Stimulated activated CD8-positive, alpha-beta memory T cell treated with anti-CD3 and anti-CD28 coated beads, Interleukin-2, amount 100 ng/mL, for 1 hour (primary cell): ENCODE data around the gene USP3.

Experiments
- DNase-seq, 2 donors: peaks; one replicate each; pipeline ENCODE4 v3.0.0-alpha.2; 2020; ENCODE audit warnings: low read depth in 2 of 2

The USP3 gene

GRCh38 chr15:63544258-63545026, 40.0 kb downstream of the USP3 start:
- DNase-seq, result no peak

DNA sequence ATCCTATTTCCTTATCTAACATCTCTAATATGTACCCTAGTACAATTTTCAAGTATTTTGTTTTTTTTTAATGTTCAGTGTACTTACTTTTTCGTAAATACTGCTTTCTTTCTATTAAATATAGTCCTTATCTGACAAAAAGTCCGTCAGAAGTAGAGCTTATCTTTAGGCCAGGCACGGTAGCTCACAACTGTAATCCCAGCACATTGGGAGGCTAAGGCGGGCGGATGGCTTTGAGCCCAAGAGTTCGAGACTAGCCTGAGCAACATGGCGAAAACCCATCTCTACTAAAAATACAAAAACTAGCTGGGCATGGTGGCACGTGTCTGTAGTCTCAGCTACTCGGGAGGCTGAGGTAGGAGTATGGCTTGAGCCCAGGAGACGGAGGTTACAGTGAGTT, 41.1 kb downstream of the USP3 start:
- DNase-seq, result no peak

GRCh38 chr15:63551400-63551799, 47.0 kb downstream of the USP3 start:
- no peak for DNase-seq

DNA sequence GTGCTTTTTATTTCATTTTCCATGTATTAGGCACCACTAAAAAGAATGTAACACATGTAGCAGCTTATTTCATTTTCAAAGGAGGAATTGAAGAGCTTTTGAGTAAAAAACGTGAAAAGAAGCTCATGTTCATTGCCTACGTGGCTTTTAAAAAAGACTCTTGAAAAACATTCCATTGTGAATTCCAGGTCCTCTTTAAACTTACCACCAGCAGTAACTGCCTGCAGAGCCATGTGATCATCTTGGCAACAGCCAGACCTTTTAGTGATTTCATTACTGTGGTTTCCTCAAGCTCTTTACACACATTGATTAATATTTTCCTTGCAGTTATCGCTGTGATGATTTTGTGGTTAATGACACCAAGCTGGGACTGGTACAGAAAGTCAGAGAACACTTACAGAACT, 49.0 kb downstream of the USP3 start:
- no peak for DNase-seq

DNA sequence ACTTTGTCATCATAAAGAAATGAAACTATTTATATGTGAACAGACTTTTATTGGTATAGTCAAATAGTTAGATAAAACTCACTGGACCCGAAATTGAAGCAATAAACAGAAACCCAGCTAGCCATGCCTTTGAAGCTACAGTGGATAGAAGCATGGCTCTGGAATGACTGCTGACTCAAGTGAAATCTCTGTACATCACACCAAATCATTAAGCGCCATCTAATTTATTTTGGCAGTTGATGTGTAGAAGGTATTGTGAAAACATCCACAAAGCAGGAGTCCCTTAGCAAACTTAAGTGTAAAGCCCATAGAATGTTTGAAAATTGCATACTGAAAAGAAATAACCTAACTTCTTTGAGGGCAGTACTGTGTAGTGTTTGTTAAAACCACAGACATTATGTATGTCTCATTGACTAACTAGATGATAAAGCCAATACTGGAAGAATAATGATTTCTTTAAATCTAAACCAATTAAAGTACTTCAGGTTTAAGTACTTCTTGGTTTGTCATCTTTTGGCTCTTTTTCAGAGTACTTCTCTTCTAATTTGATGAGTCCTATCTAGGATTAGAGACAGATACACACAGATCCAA, 50.0 kb downstream of the USP3 start:
- DNase-seq, result no peak

GRCh38 chr15:63555507-63555906, 51.1 kb downstream of the USP3 start:
- no peak for DNase-seq

GRCh38 chr15:63556246-63556645, 51.9 kb downstream of the USP3 start:
- DNase-seq, result no peak

DNA sequence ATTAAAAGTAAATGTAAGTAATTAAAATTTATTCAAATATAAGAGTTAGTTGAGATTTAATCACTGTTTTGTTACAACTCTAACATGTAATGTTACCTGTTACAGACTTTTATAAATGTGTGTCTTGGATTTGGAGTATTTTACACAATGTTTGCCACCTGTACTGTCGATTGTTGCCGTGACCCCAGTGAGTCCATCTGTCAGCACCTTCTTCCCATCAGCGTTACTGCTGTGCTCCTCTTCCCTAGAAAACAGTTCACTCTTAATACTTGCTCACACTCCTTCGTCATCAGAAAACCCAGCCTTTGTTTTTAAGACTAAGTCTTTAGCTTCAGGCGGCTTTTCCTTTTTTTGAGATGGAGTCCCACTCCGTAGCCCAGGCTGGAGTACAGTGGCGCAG, 52.3 kb downstream of the USP3 start:
- no peak for DNase-seq

- no peak for DNase-seq
These were observed 55.4 kb downstream of the USP3 start for GRCh38 chr15:63559753-63560152.

DNA sequence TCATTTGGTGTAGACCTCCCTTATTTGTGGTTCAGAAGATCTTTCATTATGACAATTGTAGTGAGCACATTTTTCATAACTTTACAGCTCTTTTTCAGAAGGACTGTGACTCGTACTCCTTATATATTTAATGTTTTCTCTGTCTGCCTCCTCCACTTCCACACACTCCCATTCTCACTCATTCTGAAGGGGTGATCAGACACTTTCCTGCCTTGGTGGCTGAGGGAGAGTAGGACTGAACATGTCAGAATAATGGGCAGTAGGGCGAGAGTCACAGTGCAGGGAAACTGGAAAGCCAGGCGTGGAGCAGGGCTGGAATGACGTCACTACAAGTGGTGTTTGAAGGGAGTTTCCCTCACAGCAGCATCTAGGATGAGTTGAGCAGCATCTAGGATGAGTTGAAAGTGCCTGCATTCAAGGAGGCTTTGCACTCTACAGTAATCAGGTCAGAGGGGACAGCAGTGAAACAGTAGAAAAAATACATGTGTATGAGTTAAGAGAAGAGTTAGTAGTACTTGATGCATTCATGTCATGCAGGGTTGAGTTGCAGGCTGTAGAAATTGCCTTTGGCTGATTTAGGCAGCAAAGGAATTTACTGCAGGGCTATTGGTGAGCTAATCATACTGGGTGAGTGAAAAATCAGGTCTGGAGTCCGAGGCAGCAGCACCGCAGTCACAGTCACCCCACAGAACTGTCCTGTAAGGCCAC, 56.5 kb downstream of the USP3 start:
- DNase-seq, result no peak

DNA sequence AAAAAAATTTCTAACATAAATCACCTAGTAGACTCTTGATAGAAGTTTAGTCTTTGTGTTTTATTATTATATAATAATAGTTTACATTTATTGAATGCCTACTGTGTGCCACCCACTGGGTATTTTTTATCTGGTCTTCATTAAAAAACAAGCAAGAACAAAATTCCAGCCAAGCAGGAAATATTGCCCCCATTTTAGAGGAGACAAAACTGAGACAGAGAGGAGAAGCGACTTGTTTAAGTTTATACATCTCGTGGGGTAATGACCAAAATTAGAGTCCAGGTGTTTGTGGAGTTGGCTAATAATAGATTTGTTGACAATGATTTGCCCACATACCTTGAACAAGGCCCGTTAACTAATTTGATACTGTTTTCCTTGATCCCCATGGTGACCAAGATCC, 59.7 kb downstream of the USP3 start:
- no peak for DNase-seq

GRCh38 chr15:63565536-63566186, 61.3 kb downstream of the USP3 start:
- no peak for DNase-seq

DNA sequence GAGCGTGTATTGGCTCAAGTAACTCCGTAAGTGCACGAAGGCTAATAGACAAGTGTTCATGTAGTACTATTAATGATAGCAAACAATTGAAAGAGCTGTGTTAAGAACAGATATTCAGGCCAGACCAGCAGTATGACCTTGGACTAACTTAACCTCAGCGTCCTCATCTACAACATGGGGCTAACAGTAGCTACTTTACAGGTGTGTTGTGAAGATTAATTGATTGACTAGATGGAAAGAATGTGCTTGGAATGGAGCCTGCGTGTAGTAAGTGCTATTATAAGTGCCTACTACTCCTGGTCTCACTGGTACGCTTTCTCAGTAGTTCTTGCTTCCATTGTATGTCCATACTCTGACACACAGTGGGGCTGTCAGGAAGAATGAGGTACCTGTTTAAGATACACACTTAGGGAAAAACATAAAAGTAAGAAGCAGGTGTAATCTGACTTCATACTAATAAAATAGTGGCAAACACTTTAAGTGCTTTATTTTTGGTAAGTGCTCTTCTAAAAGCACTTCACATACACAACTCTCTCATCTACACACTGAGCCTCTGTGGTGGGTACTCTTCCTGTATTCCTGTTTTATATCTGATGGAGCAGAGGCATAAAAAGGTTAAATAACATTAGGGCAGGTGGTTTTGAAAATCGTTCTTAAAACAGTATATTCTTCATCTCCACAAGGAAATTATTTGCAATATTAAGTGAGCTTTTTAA, 68.5 kb downstream of the USP3 start:
- DNase-seq, result no peak

- no peak for DNase-seq
These were observed 69.1 kb downstream of the USP3 start for GRCh38 chr15:63573533-63573932.

DNA sequence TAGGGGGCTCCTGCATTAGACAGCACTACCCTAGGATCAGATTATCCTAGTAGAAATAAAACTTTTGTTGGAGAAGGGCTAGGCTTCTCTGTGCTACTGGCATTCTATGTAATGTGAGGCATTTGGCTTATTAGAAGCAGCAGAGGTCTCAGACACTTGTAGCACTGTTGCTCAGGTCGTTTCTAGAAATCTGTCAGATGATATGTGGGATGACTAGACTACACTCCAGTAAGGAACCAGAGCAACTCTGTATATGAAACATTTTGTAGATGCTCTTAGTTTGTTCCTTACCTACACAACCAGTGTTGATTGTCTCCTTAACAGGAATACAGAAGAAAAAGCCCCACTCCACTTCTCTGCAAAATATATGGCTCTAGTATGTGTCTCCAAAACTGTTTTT, 70.9 kb downstream of the USP3 start:
- DNase-seq, result no peak

DNA sequence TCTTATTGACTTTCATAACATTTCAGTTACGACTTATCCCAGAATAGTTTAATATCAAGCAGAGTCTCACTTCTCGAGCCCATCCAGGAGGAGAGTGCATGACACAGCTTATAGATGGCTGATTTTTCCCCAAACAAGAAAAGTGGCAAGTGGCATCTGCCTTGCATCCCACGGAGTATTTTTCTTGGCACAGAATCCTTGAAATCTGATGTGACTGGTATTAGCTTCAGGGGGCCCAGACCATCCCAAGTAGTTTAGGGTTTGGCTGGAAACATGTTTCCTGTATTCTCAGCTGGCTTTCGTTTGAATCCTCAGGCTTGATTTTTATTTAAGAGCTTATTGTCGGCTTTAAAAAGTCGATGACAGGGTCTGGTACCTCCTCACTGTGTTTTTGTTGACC, 72.0 kb downstream of the USP3 start:
- DNase-seq, result no peak

DNA sequence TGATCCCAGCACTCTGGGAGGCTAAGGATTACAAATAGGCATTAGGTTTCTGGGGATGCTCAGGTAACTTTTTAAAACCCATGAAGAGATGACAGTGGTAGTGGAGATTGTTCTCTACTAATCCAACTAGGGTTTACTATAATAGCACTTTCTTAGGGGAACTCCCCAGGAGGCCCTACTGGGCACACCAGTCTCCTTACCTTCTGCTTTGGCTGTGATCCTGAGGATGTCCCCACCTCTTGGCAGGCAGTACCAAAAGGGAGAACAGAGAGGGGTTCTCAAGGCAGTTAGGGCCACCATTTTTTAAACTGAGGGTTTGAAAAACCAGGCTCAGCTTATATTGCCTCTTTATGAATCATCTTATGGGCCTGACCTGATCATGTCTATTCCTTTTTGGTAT, 77.8 kb downstream of the USP3 start:
- no peak for DNase-seq

DNA sequence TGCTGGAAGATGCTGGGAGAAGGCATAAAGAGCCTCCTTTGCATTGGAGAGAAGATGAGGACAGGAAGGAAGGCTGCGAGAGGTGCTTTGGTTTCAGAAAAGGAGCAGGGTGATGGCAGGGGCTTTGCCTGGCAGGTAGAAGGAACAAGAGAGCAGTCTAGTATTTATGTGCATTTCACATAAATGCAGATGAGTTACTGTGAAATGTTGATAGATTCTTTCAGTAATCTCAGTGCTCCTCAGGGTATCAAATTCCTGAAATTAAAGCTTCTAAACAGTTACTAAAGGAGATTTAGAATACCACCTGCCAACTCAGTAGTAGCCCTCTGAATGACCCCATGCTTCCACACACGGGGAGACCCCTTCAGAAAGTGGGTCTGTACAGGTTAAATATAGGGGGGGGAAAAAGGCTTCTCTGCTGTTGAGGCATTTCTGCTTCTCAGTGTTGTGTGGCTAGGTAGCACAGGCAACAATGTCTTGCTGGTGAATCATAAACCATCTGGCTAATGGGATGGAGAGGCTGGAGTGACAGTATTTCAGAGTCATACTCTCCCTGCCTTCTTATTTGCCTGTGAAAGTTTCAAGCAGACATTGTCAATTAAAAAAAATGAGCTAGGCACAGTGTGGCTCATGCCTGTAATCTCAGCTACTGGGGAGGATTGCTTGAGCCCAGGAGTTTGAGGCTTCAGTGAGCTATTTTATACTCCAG, 78.5 kb downstream of the USP3 start:
- DNase-seq, result no peak

DNA sequence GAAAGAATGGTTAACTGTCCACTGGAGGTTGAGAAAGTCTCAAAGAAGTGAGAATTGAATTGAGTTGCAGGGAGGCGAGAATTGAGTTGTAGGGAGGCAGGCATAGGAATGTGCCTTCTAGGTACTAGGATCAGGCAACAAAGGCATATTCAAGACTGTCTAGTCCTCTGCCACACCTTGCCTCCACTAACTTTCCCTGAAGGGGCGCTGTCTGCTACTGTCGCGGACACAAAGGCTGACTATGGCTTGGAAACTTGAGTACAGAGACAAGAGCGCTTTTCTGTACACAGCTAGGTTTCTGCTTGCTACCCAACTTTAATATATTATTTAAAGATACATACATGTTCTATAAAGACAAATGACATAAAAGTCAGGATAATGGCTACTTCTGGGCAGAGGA, 82.4 kb downstream of the USP3 start:
- no peak for DNase-seq

- DNase-seq, result no peak
These were observed 83.1 kb downstream of the USP3 start for GRCh38 chr15:63587527-63587926.

DNA sequence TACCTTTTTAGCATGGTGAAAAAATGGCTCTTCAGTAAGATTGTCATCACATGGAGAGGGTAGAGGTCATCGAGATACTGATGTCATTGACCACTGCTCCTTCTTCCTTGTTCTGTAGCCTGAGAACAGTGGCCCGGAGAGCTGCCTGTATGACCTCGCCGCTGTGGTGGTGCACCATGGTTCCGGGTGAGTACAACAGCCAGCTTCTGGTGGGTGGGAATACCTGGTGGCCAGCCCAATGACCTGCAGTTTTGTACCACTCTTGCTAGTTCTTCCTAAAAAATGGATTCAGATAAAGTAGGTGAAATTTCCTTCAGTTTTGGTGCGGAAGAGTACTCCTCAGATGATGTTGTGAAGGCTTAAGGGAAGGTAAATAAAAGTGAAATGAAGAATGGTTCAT, 84.4 kb downstream of the USP3 start:
- DNase-seq, result no peak
